Upper lobe of right lung (tissue), 1 donor: Measurements from ENCODE around the gene KCTD21. TPM values are rescaled to one million over a fixed set of nuclear protein-coding genes. Genes with fewer than 3 reads are reported as not detected.
"Not testable (repeated sequence)": the region's sequence is repeated elsewhere in the genome, so short reads cannot be mapped to it uniquely, and the experiment has no call there.

Experiments
- ATAC-seq: fragments of 200-7000 bp; cut with Tn5 transposase; one replicate; pipeline ENCODE4 v1.9.1; 2020; ENCODE audit warnings: mild to moderate bottlenecking, moderate library complexity
- DNase-seq: peaks from one replicate; pipeline ENCODE4 v3.0.0-alpha.2; 2020
- H3K27ac ChIP-seq: fragments of 200-600 bp; one replicate; pipeline ENCODE4 v1.8.0; 2022
- H3K27me3 ChIP-seq: fragments of 200-600 bp; one replicate; pipeline ENCODE4 v1.8.0; 2022; ENCODE audit warnings: mild to moderate bottlenecking
- H3K36me3 ChIP-seq: fragments of 200-600 bp; one replicate; pipeline ENCODE4 v1.8.0; 2022
- H3K4me1 ChIP-seq: fragments of 200-600 bp; one replicate; pipeline ENCODE4 v1.8.0; 2022
- H3K4me3 ChIP-seq: fragments of 200-600 bp; one replicate; pipeline ENCODE4 v1.8.0; 2022; ENCODE audit warnings: mild to moderate bottlenecking
- H3K9me3 ChIP-seq: fragments of 200-600 bp; one replicate; pipeline ENCODE4 v1.8.0; 2022
- CTCF ChIP-seq: fragments of 200-600 bp; IDR thresholded peaks from one replicate; pipeline ENCODE4 v1.8.0; 2022; ENCODE audit warnings: antibody characterized with exemption
- intact Hi-C: fragments of 100-400 bp; cut with DNase I; formaldehyde crosslinking; loops from one replicate; pipeline ENCODE4 v1.11.0; 2022
- long read RNA-seq: library from polyadenylated mRNA; unstranded; transcript quantifications from one replicate; pipeline ENCODE4 v2.0.0, GENCODE V29; 2021
- total RNA-seq: library from RNA; stranded (reverse); fragmentation: NEBNext Ultra II Directional; extraction: Animal tissue kit (Norgen Biotek cat#: 25700); gene quantifications from one replicate; pipeline ENCODE4 v1.2.1, GENCODE V29; 2021
- donor health status: DM: no; HTN: yes; CAD: no; lungs with severe emphysema.

Gene KCTD21, protein sequence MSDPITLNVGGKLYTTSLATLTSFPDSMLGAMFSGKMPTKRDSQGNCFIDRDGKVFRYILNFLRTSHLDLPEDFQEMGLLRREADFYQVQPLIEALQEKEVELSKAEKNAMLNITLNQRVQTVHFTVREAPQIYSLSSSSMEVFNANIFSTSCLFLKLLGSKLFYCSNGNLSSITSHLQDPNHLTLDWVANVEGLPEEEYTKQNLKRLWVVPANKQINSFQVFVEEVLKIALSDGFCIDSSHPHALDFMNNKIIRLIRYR
- 10.9 TPM for total RNA-seq
- long read RNA-seq, partial matches to known transcripts = 0 of 8 reads
- long read RNA-seq, other reads (novel, unspliced or antisense) = 5 of 8 reads

DNA sequence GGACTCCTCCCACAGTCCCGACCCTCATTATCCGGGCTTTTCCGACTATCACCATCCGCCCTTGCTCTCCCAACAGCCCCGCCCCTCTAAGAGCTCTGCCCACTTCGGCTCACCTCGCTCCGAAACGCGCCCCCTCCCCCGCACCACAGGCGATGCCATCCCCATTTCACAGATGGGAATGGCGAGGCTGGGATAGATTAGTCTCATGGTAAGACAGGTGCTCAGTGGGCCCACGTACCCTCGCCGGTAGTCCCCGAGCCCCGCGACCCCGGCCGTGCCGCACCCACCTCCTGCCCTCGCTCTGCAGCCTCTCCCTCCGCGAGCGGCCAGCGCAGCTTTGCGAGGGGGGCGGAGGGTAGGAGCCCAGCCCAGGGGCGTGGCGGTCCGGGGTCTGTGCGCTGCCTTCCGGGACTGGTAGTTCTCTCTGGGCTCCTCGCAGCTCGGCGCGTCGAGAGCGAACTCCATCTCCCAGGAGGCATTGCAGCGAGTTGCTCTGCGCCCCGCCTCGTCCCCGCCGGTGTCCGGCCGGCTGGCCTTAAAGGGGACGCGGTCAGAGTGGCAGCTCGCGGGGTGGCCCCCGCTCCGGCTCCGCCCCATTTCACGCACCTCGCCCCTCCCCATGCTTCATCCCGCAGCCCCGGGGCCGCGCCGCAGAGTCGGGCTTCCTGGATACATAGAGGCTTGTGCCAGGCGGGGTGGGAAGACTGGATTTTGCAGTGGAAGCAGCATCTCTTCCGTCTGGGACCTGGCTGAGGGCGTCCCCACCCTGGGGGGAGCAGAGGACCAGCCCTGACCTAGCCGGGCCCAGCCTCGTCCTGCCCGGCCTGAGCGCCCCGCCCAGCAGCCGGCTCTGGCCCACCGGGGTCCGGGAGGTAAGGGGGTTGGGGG, at the start of gene KCTD21, which contains the start of gene USP35:
KCTD21 (minus strand) TSS at position 341 of the 888 bp plus-strand sequence. CDS start 14,072 bp downstream, outside the sequence.
USP35 (plus strand) TSS at position 634 of the 888 bp plus-strand sequence. CDS start 7,327 bp downstream, outside the sequence.
- intact Hi-C loops = no loop called here
- H3K9me3 ChIP-seq = no peaks in the 10 kb centered on the region
- H3K4me1 ChIP-seq = peaks cover 39% of the 10 kb centered on the region
- peak within 1 kb of the TSS; percentile 95 for H3K4me3 ChIP-seq
- TF ChIP-seq CTCF = no peak
- peak within 1 kb of the TSS; percentile 81 for H3K27ac ChIP-seq
- no peaks in the 10 kb centered on the region for H3K36me3 ChIP-seq
- DNase-seq = peak; percentile 99
- peak; percentile 97 for ATAC-seq
- no peaks in the 10 kb centered on the region for H3K27me3 ChIP-seq

DNA sequence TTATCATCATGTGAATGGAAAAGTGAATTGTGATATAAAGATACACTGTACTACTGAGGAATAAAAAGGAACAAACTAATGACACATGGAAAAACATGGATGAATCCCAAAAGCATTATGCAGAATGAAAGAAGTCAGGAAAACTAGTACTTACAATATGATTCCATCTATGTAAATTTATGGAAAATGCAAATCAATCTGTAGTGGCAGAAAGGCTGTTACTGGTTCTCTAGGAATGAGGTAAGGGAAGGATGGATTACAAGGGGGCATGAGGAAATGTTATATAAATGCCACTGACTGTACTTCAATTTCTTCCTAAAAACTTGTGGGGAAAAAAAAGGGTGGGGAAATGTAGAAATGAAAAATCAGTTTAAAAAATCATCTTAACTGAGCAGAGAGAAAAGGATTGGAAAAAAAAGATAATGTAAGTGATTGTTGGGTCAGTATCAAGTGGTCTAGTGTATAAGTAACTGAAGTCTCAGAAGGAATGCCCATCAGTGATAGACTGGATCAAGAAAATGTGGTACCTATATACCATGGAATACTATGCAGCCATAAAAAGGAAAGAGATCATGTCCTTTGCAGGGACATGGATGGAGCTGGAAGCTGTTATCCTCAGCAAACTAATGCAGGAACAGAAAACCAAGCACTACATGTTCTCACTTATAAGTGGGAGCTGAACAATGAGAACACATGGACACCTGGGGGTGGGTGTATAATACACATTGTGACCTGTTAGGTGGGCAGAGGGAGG, 49.0 kb upstream of the KCTD21 start:
- H3K4me1 ChIP-seq = peaks cover 6% of the 10 kb centered on the region
- no peak overlapping the region for H3K4me3 ChIP-seq
- H3K9me3 ChIP-seq = no peaks in the 10 kb centered on the region
- ATAC-seq = no peak
- H3K27ac ChIP-seq = no peak overlapping the region
- no peak for DNase-seq
- TF ChIP-seq CTCF = no peak
- H3K27me3 ChIP-seq = no peaks in the 10 kb centered on the region
- peaks cover 10% of the 10 kb centered on the region for H3K36me3 ChIP-seq
- intact Hi-C loops = no loop called here

- no peak for TF ChIP-seq CTCF
- Histone ChIP-seq H3K36me3 (peaks cover 10% of the 10 kb centered on the region), H3K27ac (no peak overlapping the region), H3K4me1 (peaks cover 17% of the 10 kb centered on the region), H3K27me3 (no peaks in the 10 kb centered on the region), H3K9me3 (no peaks in the 10 kb centered on the region), H3K4me3 (no peak overlapping the region)
- DNase-seq = no peak
- no peak for ATAC-seq
- intact Hi-C loops = no loop called here
Observed at GRCh38 chr11:78234006-78234405, 45.6 kb upstream of the KCTD21 start.

DNA sequence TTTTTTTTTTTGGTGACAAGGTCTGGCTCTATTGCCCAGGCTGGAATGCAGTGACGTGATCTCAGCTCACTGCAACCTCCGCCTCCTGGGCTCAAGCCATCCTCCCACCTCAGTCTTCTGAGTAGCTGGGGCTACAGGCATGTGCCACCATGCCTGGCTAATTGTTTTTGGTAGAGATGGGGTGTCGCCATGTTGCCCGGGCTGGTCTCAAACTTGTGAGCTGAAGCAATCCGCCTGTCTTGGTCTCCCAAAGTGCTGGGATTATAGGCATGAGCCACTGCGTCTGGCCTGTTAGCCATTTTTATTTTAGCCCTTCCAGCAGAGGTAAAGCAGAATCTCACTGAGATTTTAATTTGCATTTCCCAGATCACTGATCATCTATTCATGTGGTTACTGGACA, 44.6 kb upstream of the KCTD21 start:
- intact Hi-C loops, H3K27ac ChIP-seq, H3K9me3 ChIP-seq, H3K36me3 ChIP-seq, ATAC-seq, DNase-seq, H3K4me3 ChIP-seq, H3K27me3 ChIP-seq: not testable (repeated sequence)
- H3K4me1 ChIP-seq = peaks cover 17% of the 10 kb centered on the region

- DNase-seq (no peak), ATAC-seq (no peak)
- Histone ChIP-seq H3K27me3 (no peaks in the 10 kb centered on the region), H3K36me3 (peaks cover 10% of the 10 kb centered on the region), H3K4me3 (no peak overlapping the region), H3K4me1 (peaks cover 17% of the 10 kb centered on the region), H3K27ac (no peak overlapping the region), H3K9me3 (no peaks in the 10 kb centered on the region)
- TF ChIP-seq CTCF = no peak
- intact Hi-C loops = no loop called here
Observed at GRCh38 chr11:78231962-78232501, 43.6 kb upstream of the KCTD21 start.
